IMR-90 (cell line): ENCODE measurements around the gene PEX14. TPM values are rescaled to one million over a fixed set of nuclear protein-coding genes. Genes with fewer than 3 reads are reported as not detected.
A peak's percentile ranks its signal among the peaks of the same experiment; 100 is the strongest.
"Not testable (repeated sequence)": the region's sequence is repeated elsewhere in the genome, so short reads cannot be mapped to it uniquely, and the experiment has no call there.

Source experiments
- ATAC-seq: fragments of 200-7000 bp; cut with Tn5 transposase; 2 replicates; pipeline ENCODE4 v1.9.1; 2020; ENCODE audit warnings: low read depth, mild to moderate bottlenecking, moderate library complexity
- BruUV-seq: library from RNA; stranded (reverse); fragments of 400-500 nt; replicated peaks from 2 replicates; lab custom pipeline; 2021; lab: Mats Ljungman, UMichigan
- CTCF ChIA-PET: fragments of 300-600 bp; formaldehyde crosslinking; extraction: SDS; loops from one replicate; lab custom pipeline; 2021; ENCODE audit warnings: antibody characterized with exemption; lab: Yijun Ruan, JAX
- POLR2A ChIA-PET: fragments of 300-600 bp; sonication (Branson Sonifier 250); formaldehyde crosslinking; loops from one replicate; lab custom pipeline; 2022; ENCODE audit warnings: antibody characterized with exemption; ENCODE audit not compliant: unreplicated experiment; lab: Charles Lee
- DNase-seq: peaks from one replicate; pipeline ENCODE4 v3.0.0; 2013
- H2AFZ ChIP-seq: replicated peaks from 2 replicates; pipeline ENCODE3; 2013; ENCODE audit warnings: low read length, mild to moderate bottlenecking; ENCODE audit not compliant: poor library complexity
- H2AK5ac ChIP-seq: 2 replicates; pipeline ENCODE4 v1.6.1; 2013; ENCODE audit warnings: low read depth, low read length, inconsistent platforms
- H2AK9ac ChIP-seq: replicated peaks from 2 replicates; pipeline ENCODE3; 2013; ENCODE audit warnings: mild to moderate bottlenecking, low read depth, low read length, moderate library complexity; ENCODE audit not compliant: poor library complexity
- H2BK120ac ChIP-seq: 2 replicates; pipeline ENCODE4 v1.6.1; 2013; ENCODE audit warnings: low read depth, low read length, inconsistent platforms
- H2BK15ac ChIP-seq: 3 replicates; pipeline ENCODE4 v1.6.1; 2013; ENCODE audit warnings: low read depth, low read length, inconsistent platforms
- H2BK20ac ChIP-seq: 2 replicates; pipeline ENCODE4 v1.6.1; 2013; ENCODE audit warnings: low read depth, mild to moderate bottlenecking, inconsistent platforms, low read length, moderate library complexity
- H2BK5ac ChIP-seq: 2 replicates; pipeline ENCODE4 v1.6.1; 2013; ENCODE audit warnings: mild to moderate bottlenecking, low read depth, low read length, inconsistent platforms; ENCODE audit not compliant: poor library complexity, severe bottlenecking
- H3K14ac ChIP-seq: replicated peaks from 2 replicates; pipeline ENCODE4 v1.6.1; 2013; ENCODE audit warnings: low read depth, low read length, inconsistent platforms
- H3K18ac ChIP-seq: 2 replicates; pipeline ENCODE4 v1.6.1; 2013; ENCODE audit warnings: low read depth, low read length, control low read depth
- H3K23ac ChIP-seq: 2 replicates; pipeline ENCODE4 v1.6.1; 2013; ENCODE audit warnings: low read depth, low read length, inconsistent platforms
- H3K27ac ChIP-seq: 2 replicates; pipeline ENCODE4 v1.5.1; 2013; ENCODE audit warnings: mild to moderate bottlenecking, control low read depth, low read length; ENCODE audit not compliant: insufficient read depth
- H3K27me3 ChIP-seq: 2 replicates; pipeline ENCODE4 v1.6.1; 2013; ENCODE audit warnings: low read length; ENCODE audit not compliant: control insufficient read depth, insufficient read depth
- H3K36me3 ChIP-seq: 2 replicates; pipeline ENCODE4 v1.6.1; 2013; ENCODE audit warnings: low read length, mixed read lengths; ENCODE audit not compliant: control insufficient read depth, insufficient read depth
- H3K4ac ChIP-seq: 2 replicates; pipeline ENCODE4 v1.6.1; 2013; ENCODE audit warnings: low read depth, low read length, inconsistent platforms
- H3K4me1 ChIP-seq: 2 replicates; pipeline ENCODE4 v1.6.1; 2013; ENCODE audit warnings: low read length, mixed read lengths; ENCODE audit not compliant: control insufficient read depth, insufficient read depth
- H3K4me2 ChIP-seq: 2 replicates; pipeline ENCODE4 v1.6.1; 2013; ENCODE audit warnings: low read depth, mild to moderate bottlenecking, control low read depth, low read length, moderate library complexity
- H3K4me3 ChIP-seq: 2 replicates; pipeline ENCODE4 v1.5.1; 2013; ENCODE audit warnings: low read depth, mild to moderate bottlenecking, control low read depth, low read length, moderate library complexity; ENCODE audit not compliant: insufficient read depth
- H3K56ac ChIP-seq: 2 replicates; pipeline ENCODE4 v1.6.1; 2013; ENCODE audit warnings: low read length, inconsistent platforms; ENCODE audit not compliant: insufficient read depth; ENCODE audit errors: extremely low read depth
- H3K79me1 ChIP-seq, 2 experiments: 2 replicates each; pipeline ENCODE4 v1.6.1; 2013; ENCODE audit warnings: low read length in 2 of 2, inconsistent platforms in 1 of 2, low read depth in 1 of 2
- H3K9ac ChIP-seq: 2 replicates; pipeline ENCODE4 v1.6.1; 2013; ENCODE audit warnings: low read depth, low read length, control low read depth
- H3K9me1 ChIP-seq: 2 replicates; pipeline ENCODE4 v1.6.1; 2013; ENCODE audit warnings: low read length, inconsistent platforms; ENCODE audit not compliant: insufficient read depth
- H3K9me3 ChIP-seq: 2 replicates; pipeline ENCODE4 v1.6.1; 2013; ENCODE audit warnings: low read length; ENCODE audit not compliant: control insufficient read depth, insufficient read depth
- H4K20me1 ChIP-seq: 2 replicates; pipeline ENCODE4 v1.6.1; 2013; ENCODE audit warnings: low read length, inconsistent platforms; ENCODE audit not compliant: insufficient read depth
- H4K5ac ChIP-seq: 2 replicates; pipeline ENCODE4 v1.6.1; 2013; ENCODE audit warnings: mild to moderate bottlenecking, low read depth, low read length, control low read depth
- H4K8ac ChIP-seq, 2 experiments: 2 replicates each; pipeline ENCODE4 v1.6.1; 2013; ENCODE audit warnings: low read depth in 2 of 2, low read length in 2 of 2, control low read depth in 1 of 2, inconsistent platforms in 1 of 2
- H4K91ac ChIP-seq: 2 replicates; pipeline ENCODE4 v1.6.1; 2013; ENCODE audit warnings: low read depth, low read length, inconsistent platforms; ENCODE audit not compliant: insufficient read depth
- BHLHE40 ChIP-seq: fragments of 150-350 bp; IDR thresholded peaks from 2 replicates; pipeline ENCODE4 v1.6.1; 2016; ENCODE audit warnings: mild to moderate bottlenecking, low read depth, low read length
- CEBPB ChIP-seq: IDR thresholded peaks from 2 replicates; pipeline ENCODE4 v1.6.1; 2012; ENCODE audit warnings: low read depth, low read length, improper control_type of control experiment
- CHD1 ChIP-seq: IDR thresholded peaks from 2 replicates; pipeline ENCODE4 v1.6.1; 2012; ENCODE audit warnings: low read depth, low read length, improper control_type of control experiment
- FOS ChIP-seq: fragments of 150-350 bp; IDR thresholded peaks from 2 replicates; pipeline ENCODE4 v1.6.1; 2016; ENCODE audit warnings: low read depth, low read length
- POLR2A ChIP-seq: IDR thresholded peaks from 2 replicates; pipeline ENCODE4 v1.6.1; 2012; ENCODE audit warnings: mild to moderate bottlenecking, low read depth, low read length
- RAD21 ChIP-seq: IDR thresholded peaks from 2 replicates; pipeline ENCODE4 v1.6.1; 2012; ENCODE audit warnings: low read length, improper control_type of control experiment
- WGBS, 2 experiments: methylation state at CpG; one replicate each; pipeline versions ENCODE4 v1.1.5 to v1.1.7; 2013; ENCODE audit warnings: missing lambda C conversion rate in 2 of 2; ENCODE audit not compliant: insufficient read length in 1 of 2; ENCODE audit errors: extremely low coverage in 2 of 2; 5-methylcytosine and 5-hydroxymethylcytosine counted together
- dilution Hi-C: fragments of 300-500 bp; cut with HindIII; formaldehyde crosslinking; loops from one replicate; pipeline ENCODE4 v1.14.3; 2018; ENCODE audit warnings: low sequenced_read_pairs; ENCODE audit not compliant: unreplicated experiment
- in situ Hi-C: fragments of 300-500 bp; cut with MboI; formaldehyde crosslinking; loops from 3 replicates; pipeline ENCODE4 v1.14.3; 2019; ENCODE audit warnings: low sequenced_read_pairs, inconsistent platforms, mixed read lengths
- intact Hi-C: fragments of 100-400 bp; cut with micrococcal nuclease; formaldehyde crosslinking; loops from 2 replicates; pipeline ENCODE4 v1.10.0; 2022
- polyA plus RNA-seq, 3 experiments: library from polyadenylated mRNA; depleted of rRNA; stranded (reverse); fragments of >200 nt; gene quantifications; 2 replicates each; pipeline ENCODE4 v1.2.3, GENCODE V29; 2012; ENCODE audit warnings: low replicate concordance in 1 of 3
- total RNA-seq: library from RNA; depleted of rRNA; stranded (reverse); fragments of >200 nt; gene quantifications from 2 replicates; pipeline ENCODE4 v1.2.3, GENCODE V29; 2012
- TF ChIP-seq, protein P1 (sequence below): fragments of 150-350 bp; IDR thresholded peaks from 2 replicates; pipeline ENCODE4 v1.6.1; 2017; ENCODE audit warnings: mild to moderate bottlenecking, antibody characterized with exemption, low read length, low read depth

The PEX14 gene
- total and polyA plus RNA-seq, 2 of the 4 experiments (the other 2 are of a cell fraction) = 9.5 to 22.5 TPM

DNA sequence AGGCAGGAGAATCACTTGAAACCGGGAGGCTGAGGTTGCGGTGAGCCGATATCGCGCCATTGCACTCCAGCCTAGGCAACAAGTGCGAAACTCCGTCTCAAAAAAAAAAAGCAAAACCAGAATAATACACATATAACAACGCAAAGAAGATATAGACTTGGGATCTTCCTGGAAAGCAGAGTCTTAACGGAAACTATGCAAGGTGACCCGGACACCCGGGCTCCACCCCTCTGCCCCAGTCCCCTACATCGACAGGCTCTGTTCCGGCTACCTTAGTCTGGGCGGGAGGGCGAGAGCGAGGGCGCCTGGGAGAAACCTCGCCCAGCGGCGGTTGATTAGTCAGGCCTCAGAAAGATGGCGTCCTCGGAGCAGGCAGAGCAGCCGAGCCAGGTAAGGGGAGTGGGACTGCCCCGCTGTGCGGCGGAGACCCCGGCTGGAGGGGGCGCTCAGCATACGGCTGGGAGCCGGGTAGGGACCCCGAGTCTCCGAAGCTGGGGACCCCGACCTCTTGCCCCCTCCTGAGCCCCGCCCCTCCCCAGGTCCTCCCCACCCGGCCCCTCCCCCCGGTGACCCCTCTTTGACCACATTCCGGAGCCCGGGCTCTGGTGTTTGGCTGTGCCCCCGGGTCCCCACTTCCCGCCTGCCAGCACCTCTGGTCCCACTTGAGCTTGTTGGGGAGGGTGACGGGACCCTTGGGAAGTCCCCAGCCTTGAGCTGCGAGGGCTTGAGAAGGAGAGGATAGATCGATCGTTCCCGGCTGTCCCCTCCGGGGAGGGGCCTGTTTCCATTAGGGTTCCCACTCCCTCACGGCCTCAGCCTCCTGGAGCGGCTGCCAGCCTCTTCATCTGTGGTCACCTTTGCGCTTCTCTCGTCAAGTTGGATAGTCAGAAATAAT lies at the start of gene PEX14 (continued):
- no peak for TF ChIP-seq RAD21
- TF ChIP-seq BHLHE40 = no peak
- no peak for TF ChIP-seq CHD1
- no peak for TF ChIP-seq FOS
- TF ChIP-seq CEBPB = no peak
- TF ChIP-seq, protein P1, sequence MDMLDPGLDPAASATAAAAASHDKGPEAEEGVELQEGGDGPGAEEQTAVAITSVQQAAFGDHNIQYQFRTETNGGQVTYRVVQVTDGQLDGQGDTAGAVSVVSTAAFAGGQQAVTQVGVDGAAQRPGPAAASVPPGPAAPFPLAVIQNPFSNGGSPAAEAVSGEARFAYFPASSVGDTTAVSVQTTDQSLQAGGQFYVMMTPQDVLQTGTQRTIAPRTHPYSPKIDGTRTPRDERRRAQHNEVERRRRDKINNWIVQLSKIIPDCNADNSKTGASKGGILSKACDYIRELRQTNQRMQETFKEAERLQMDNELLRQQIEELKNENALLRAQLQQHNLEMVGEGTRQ = no peak
- TF ChIP-seq POLR2A = peak; percentile 49; the same call in 1 of the 2 replicates

DNA sequence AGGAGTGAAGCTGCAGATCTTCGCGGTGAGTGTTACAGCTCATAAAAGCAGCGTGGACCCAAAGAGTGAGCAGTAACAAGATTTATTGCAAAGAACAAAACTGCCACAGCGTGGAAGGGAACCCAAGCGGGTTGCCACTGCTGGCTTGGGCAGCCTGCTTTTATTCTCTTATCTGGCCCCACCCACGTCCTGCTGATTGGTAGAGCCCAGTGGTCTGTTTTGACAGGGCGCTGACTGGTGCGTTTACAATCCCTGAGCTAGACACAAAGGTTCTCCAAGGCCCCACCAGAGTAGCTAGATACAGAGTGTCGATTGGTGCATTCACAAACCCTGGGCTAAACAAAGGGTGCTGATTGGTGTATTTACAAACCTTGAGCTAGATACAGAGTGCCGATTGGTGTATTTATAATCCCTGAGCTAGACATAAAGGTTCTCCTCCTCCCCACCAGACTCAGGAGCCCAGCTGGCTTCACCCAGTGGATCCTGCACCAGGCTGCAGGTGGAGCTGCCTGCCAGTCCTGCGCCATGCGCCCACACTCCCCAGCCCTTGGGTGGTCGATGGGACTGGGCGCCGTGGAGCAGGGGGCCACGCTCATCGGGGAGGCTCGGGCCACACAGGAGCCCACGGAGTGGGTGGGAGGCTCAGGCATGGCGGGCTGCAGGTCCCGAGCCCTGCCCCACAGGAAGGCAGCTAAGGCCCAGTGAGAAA lies 48.8 kb upstream of the PEX14 start:
- H3K4me2 ChIP-seq, dilution Hi-C loops, ATAC-seq, H4K20me1 ChIP-seq, in situ Hi-C loops, H2BK20ac ChIP-seq, CTCF ChIA-PET, H2AK9ac ChIP-seq, H4K91ac ChIP-seq, H4K8ac ChIP-seq, H3K14ac ChIP-seq, H3K9me3 ChIP-seq, H3K27me3 ChIP-seq, H2BK15ac ChIP-seq, H3K4me3 ChIP-seq, H3K18ac ChIP-seq, H3K4ac ChIP-seq, H3K9me1 ChIP-seq, H2AK5ac ChIP-seq, H3K27ac ChIP-seq, H4K5ac ChIP-seq, H2BK120ac ChIP-seq, H2AFZ ChIP-seq, H3K56ac ChIP-seq, H3K36me3 ChIP-seq, H3K9ac ChIP-seq, POLR2A ChIA-PET, H2BK5ac ChIP-seq, DNase-seq, H3K4me1 ChIP-seq, BruUV-seq, H3K23ac ChIP-seq: not testable (repeated sequence)
- peaks cover 3 to 11% of the 10 kb centered on the region in 2 experiments; a peak in 3 of 4 replicates for H3K79me1 ChIP-seq
- no CpG with 5 or more reads among the region's 21 CpGs for WGBS, 2 experiments
- intact Hi-C loops = loop anchor here (10.0 kb wide), 1 partner anchor 391 kb away; the partner anchor contains the start of gene UBE4B
